KOPT-K1 (cell line): Measurements from ENCODE around the gene HDAC7.

Experiments
- H3K27ac ChIP-seq: fragments of 200-600 bp; sonication (generic); 2 replicates; pipeline ENCODE4 v1.5.1; 2016; ENCODE audit warnings: antibody characterized with exemption, mild to moderate bottlenecking, low read depth, low read length; ENCODE audit not compliant: poor library complexity, severe bottlenecking
- H3K36me3 ChIP-seq: fragments of 200-600 bp; sonication (generic); 2 replicates; pipeline ENCODE4 v1.5.1; 2017; ENCODE audit warnings: antibody characterized with exemption, mild to moderate bottlenecking, low read length, moderate library complexity; ENCODE audit not compliant: insufficient read depth
- H3K9me3 ChIP-seq: fragments of 200-600 bp; sonication (generic); 2 replicates; pipeline ENCODE4 v1.5.1; 2017; ENCODE audit warnings: antibody characterized with exemption, low read length, mild to moderate bottlenecking; ENCODE audit not compliant: insufficient read depth, poor library complexity, severe bottlenecking

HDAC7 gene

DNA sequence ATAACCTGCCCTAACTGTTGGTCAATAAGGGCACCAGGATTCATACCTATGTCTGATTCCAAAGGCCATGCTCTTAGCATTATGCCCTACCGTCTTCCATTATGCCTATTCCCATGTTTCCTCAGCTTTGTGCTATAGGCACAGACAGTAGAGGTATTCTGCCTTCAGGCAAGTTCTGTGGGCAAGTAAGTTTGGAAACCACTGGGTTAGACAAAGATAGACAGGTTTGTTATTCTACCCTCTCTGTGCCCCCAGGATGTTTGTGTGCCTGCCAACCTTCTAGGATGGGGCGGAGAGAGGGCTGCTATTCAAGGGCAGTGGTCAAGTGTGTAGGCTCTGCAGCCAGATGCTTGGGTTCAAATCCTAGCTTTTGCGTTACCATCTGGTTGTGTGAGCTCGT lies 65.6 kb downstream of the HDAC7 start:
- Histone ChIP-seq H3K9me3 (no peaks in the 10 kb centered on the region), H3K27ac (no peak overlapping the region), H3K36me3 (no peaks in the 10 kb centered on the region)

DNA sequence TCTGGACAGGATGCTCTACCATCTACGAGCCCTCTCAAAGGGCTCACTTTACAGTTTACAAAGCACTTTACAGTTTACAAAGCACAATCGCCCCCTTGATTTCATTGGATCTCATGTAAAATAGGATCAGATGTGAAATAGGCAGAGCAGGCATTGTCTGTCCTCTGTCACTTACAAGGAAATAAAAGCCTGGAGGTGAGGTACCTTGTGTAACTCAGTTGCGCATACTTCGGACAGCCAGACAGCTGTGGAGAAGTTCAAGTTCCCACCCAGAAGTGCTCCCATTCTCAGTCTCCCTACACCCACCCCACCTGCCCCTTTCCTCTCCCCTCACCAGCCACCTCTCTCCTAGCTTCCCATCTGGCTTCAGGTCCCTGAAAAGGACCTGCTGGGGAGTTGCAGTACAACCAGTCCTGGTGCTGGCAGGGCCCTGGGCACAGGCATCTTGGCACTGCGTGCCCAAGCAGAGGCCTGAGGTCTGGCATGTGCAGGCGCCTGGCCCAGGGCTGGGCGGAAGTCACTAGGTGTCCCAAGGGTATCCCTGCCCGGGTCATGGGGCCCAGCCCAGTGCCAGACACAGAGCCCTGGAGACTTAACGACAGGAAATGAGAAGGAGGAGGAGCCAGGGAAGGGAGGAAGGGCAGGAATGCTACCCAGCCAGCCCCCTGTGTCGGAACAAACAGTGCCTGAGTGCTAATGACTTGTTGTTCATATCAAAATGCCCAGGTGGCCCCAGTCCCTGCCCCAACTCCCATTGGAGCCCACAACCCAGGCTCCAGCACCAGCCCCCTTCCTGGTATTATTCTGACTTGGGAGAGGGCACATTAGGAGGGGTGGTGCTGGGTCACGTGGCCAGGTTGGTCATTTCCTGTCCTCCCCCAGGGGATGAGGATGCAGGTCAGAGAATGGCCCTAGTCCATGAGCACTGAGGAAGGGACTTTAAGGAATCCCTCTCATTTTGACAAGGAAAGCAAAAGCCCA lies 66.4 kb downstream of the HDAC7 start:
- Histone ChIP-seq H3K27ac (no peak overlapping the region), H3K36me3 (no peaks in the 10 kb centered on the region), H3K9me3 (no peaks in the 10 kb centered on the region)

- Histone ChIP-seq H3K27ac (no peak overlapping the region), H3K36me3 (no peaks in the 10 kb centered on the region), H3K9me3 (no peaks in the 10 kb centered on the region)
Observed at GRCh38 chr12:47752552-47752951, 67.2 kb downstream of the HDAC7 start.

GRCh38 chr12:47752121-47752520 lies 67.6 kb downstream of the HDAC7 start:
- H3K27ac ChIP-seq = no peak overlapping the region
- no peaks in the 10 kb centered on the region for H3K36me3 ChIP-seq
- H3K9me3 ChIP-seq = no peaks in the 10 kb centered on the region

DNA sequence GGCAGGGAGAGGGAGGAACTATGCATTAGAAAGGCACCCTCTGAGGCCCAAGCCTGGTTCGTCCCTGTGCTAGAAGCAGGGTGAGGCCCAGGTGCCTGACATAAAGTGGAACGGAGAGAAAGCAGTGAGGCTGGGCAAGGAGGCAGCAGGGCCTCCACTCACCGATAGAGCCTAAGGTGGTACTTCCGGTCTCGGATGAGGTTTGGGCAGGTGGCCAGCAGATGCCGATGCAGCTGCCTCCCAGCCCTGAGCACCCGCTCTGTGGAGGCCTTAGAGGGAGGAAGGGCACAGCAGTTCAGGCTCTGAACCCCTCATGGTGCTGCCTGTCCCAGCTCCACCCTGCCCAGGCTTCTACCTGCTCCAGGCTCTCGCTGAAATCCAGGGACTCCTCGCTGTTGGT lies 68.1 kb downstream of the HDAC7 start:
- Histone ChIP-seq H3K27ac (no peak overlapping the region), H3K9me3 (no peaks in the 10 kb centered on the region), H3K36me3 (no peaks in the 10 kb centered on the region)

GRCh38 chr12:47750916-47751470 lies 68.7 kb downstream of the HDAC7 start:
- H3K9me3 ChIP-seq = no peaks in the 10 kb centered on the region
- no peaks in the 10 kb centered on the region for H3K36me3 ChIP-seq
- H3K27ac ChIP-seq = no peak overlapping the region

DNA sequence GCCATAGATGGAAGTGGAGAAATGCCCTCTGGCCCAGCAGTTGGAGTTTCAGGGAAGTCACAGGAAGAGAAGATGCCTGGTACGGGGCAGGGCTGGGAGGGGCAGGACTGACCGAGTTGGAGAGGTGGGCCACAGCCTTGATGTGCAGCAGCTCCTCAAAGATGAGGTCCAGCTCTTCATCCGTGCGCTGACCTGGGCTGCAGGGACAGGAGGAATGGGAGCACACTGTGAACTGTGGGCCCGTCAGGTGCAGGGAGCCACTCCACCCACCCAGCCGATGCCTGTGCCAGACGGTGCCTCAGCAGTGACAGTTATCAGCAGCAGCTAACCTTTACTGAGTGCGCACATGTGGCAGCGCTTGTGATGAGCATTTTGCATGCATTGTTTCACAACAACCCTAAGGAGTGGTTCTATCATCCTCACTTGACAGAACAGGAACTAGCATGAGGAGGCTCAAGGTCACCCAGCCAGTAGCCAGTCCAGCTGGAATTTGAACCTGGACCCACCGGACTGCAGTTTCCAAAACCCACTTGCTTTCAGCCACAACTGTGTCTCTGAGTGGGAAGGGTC lies 69.4 kb downstream of the HDAC7 start:
- Histone ChIP-seq H3K9me3 (no peaks in the 10 kb centered on the region), H3K27ac (no peak overlapping the region), H3K36me3 (no peaks in the 10 kb centered on the region)

DNA sequence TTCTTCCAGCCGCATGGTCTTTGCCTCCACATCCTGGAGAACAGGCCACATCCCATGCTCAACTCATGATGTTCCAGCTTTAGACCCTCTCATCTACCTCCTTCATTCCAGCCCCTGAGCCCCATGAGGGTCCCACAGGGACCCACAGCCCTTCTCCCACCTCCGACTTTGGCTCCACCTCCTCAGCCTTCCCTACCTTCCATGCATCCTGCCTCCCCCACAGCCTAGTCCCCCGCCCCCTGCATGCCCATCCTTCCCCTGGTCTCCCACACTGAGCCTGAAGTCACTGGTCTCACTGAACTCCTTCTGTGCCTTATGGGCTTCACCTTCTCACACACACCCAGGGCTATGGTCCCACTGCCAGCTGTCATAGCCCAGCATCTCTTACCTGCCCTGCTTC lies 70.8 kb downstream of the HDAC7 start:
- Histone ChIP-seq H3K27ac (no peak overlapping the region), H3K9me3 (no peaks in the 10 kb centered on the region), H3K36me3 (no peaks in the 10 kb centered on the region)

DNA sequence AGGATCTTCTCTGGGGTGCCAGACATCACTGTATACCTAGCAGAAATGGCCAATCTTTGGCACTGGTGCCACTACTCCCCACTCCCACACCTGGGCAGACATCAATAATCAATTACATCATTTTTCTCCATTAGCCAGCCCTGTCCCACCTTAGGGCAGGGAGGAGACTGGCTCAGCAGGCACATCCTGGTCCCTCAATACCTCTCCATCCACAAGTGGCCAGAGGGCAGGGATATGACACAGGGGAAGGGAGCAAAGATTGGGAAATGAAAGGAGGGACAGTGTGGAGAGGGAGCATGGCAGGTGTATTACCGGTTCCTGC lies 71.2 kb downstream of the HDAC7 start:
- no peaks in the 10 kb centered on the region for H3K36me3 ChIP-seq
- H3K27ac ChIP-seq = no peak overlapping the region
- no peaks in the 10 kb centered on the region for H3K9me3 ChIP-seq

DNA sequence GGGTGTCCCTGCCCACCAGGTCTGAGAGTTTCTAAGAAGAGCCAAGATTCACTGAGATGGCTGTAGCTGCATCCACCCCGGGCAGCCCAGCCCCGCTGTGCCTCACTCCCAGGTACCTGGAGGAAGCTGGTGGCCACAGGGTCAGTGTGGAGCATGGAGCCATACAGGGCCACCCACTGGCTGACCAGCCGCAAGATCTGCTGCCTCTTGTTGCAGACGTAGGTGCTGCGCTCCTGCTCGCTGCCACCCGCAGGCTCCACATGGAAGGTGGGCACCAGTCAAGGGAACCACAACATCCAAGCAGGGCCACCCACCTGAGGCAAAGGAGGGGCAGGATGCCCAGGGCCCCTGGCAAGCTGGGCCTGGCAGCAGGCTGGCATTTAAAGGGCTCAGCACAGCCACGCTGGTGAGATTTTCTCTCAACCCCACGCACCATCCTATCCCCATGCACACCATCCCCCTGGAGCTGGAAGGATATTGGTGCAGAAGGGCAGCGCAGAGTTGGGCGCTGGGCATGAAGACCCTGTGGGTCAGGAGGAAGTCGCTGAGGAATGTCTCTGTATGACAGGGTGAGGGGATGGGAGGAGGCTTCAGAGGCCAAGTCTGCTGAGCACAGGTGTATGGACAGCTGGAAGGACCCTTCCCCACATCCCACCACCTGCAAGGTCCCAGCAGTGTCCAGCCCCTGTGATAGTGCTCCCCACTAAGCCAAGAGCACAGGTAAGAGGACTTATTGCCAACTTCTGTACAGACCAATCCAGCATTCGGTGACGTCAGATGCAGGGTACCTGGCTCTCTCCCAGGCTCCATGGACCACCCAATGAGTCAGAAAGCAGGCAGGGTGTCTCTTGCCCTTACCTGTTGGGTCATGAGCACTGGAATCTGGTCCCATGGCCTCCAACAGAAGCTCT lies 71.9 kb downstream of the HDAC7 start:
- Histone ChIP-seq H3K27ac (no peak overlapping the region), H3K36me3 (no peaks in the 10 kb centered on the region), H3K9me3 (no peaks in the 10 kb centered on the region)

- H3K27ac ChIP-seq = no peak overlapping the region
- no peaks in the 10 kb centered on the region for H3K36me3 ChIP-seq
- H3K9me3 ChIP-seq = no peaks in the 10 kb centered on the region
Observed at GRCh38 chr12:47747126-47747525, 72.6 kb downstream of the HDAC7 start.

DNA sequence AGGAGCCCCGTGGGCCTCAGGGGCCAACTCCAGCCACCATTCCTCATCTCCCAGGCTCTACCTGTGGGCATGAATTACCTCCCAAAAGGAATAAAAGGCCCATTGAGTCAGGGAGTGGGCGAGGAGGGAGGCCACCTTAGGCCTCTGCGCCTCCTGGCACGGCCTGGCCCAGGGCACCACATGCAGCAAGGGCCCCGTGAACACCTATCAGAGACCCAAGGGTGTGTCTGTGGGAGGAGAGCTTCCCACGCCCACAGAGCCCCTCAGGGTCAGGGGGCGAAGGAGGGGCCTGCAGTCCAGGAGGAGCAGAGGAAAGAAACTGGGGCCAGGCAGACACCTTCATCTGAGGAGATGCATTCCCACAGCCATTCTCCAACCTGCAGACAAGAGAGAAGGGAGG lies 73.2 kb downstream of the HDAC7 start:
- Histone ChIP-seq H3K9me3 (no peaks in the 10 kb centered on the region), H3K36me3 (no peaks in the 10 kb centered on the region), H3K27ac (no peak overlapping the region)

DNA sequence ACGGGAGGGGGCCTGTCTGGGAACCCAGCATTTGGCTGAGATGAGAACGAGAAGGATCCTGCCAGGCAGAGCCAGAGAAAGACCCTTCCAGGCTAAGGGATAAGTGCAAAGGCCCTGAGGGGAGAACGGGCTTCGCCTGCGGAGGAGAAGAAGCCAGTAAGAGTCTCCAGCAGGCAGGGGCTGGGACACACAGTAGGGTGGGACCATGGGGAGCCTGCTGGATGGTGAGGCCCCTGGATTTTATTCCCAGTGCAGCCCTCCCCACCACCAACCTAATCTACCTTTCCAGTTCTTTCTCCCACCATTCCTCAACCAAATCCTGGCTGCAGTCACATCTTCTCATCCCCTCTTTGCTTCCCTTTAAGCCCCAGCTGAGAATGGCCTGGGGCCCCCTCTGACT lies 73.6 kb downstream of the HDAC7 start:
- Histone ChIP-seq H3K9me3 (no peaks in the 10 kb centered on the region), H3K36me3 (no peaks in the 10 kb centered on the region)

DNA sequence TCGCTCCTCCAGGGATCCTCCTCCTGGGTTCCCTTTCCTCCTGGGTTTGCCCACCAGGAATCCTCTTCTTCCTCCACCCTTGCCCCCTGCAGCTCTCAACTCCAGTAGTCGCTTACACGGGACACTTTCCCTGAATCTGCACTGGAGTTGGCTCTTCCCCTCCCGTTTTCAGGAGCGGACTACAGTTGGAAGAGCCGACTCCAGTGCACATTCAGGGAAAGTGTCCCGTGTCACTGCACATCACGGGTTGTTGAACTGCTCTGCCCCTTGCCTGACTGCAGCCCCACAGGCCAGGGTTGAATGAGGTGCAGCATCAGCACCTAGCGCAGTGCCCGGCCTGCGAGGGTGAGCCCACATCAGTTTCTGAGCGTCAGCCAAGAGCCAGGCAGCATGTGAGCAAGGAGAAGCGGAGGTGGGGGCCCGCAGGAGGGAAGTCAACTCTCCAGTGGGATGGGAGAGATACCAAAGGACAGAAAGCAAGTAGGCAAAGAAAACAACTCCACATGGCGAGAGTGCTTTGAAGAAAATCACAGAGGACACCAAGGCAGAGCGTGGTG lies 74.1 kb downstream of the HDAC7 start:
- Histone ChIP-seq H3K27ac (no peak overlapping the region), H3K9me3 (no peaks in the 10 kb centered on the region), H3K36me3 (no peaks in the 10 kb centered on the region)

More for the DNA sequence above, 73.6 kb downstream of the HDAC7 start:
- no peak overlapping the region for H3K27ac ChIP-seq
